H1 (cell line): ENCODE measurements around the gene FFAR2. TPM values are rescaled to one million over a fixed set of nuclear protein-coding genes. Genes with fewer than 3 reads are reported as not detected.

Source experiments
- CTCF ChIA-PET: fragments of 300-600 bp; sonication (Branson Sonifier 250); formaldehyde crosslinking; loops from one replicate; lab custom pipeline; 2021; ENCODE audit not compliant: partially characterized antibody; lab: Charles Lee
- POLR2A ChIA-PET: fragments of 300-600 bp; sonication (Branson Sonifier 250); formaldehyde crosslinking; loops from one replicate; lab custom pipeline; 2021; ENCODE audit warnings: inconsistent platforms; ENCODE audit not compliant: partially characterized antibody; lab: Charles Lee
- DNase-seq, 2 experiments: peaks; one replicate each; pipeline versions ENCODE4 v3.0.0 to v3.0.0-alpha.2; 2010 to 2022; ENCODE audit warnings: low spot score in 2 of 2, low read depth in 1 of 2, mixed read lengths in 1 of 2
- FAIRE-seq: peaks from 2 replicates; lab custom pipeline; 2011; peaks lifted over from hg19 to GRCh38; lab: Jason Lieb, UNC
- H2AFZ ChIP-seq: 2 replicates; pipeline ENCODE4 v1.8.1; 2012; ENCODE audit warnings: low read length, inconsistent platforms
- H2AK5ac ChIP-seq: 2 replicates; pipeline ENCODE4 v1.6.1; 2013; ENCODE audit warnings: low read depth, low read length
- H2BK120ac ChIP-seq: replicated peaks from 2 replicates; pipeline ENCODE3; 2013; ENCODE audit warnings: low read depth, low read length, inconsistent platforms
- H2BK12ac ChIP-seq: 2 replicates; pipeline ENCODE4 v1.6.1; 2013; ENCODE audit warnings: low read depth, low read length
- H2BK15ac ChIP-seq: 2 replicates; pipeline ENCODE4 v1.6.1; 2013; ENCODE audit warnings: low read length
- H2BK20ac ChIP-seq: 2 replicates; pipeline ENCODE4 v1.6.1; 2013; ENCODE audit warnings: low read length
- H2BK5ac ChIP-seq: 2 replicates; pipeline ENCODE4 v1.6.1; 2013; ENCODE audit warnings: low read depth, low read length
- H3K14ac ChIP-seq: 2 replicates; pipeline ENCODE4 v1.6.1; 2013; ENCODE audit warnings: inconsistent platforms; ENCODE audit not compliant: insufficient read length
- H3K18ac ChIP-seq: 2 replicates; pipeline ENCODE4 v1.6.1; 2013; ENCODE audit warnings: low read length; ENCODE audit errors: extremely low read depth
- H3K23ac ChIP-seq: 2 replicates; pipeline ENCODE4 v1.6.1; 2013; ENCODE audit warnings: inconsistent platforms; ENCODE audit not compliant: insufficient read length
- H3K23me2 ChIP-seq: 2 replicates; pipeline ENCODE4 v1.6.1; 2013; ENCODE audit warnings: low read depth, low read length
- H3K27ac ChIP-seq: 2 replicates; pipeline ENCODE4 v1.6.1; 2011; ENCODE audit warnings: low read depth, low read length, inconsistent platforms
- H3K27me3 ChIP-seq, 4 experiments: replicated peaks in 1 of 4; 1 replicate in 1 of 4; 2 replicates in 3 of 4; pipeline versions ENCODE4 v1.6.1 to v1.8.1; 2011 to 2013; ENCODE audit warnings: low read length in 3 of 4, mild to moderate bottlenecking in 3 of 4, inconsistent platforms in 2 of 4, mixed read lengths in 2 of 4, moderate library complexity in 1 of 4; ENCODE audit not compliant: control insufficient read depth in 3 of 4, insufficient read depth in 3 of 4; ENCODE audit errors: extremely low read depth in 1 of 4
- H3K36me3 ChIP-seq, 4 experiments: 2 replicates each; pipeline versions ENCODE4 v1.6.1 to v1.8.1; 2011 to 2013; ENCODE audit warnings: mild to moderate bottlenecking in 4 of 4, low read length in 3 of 4, moderate library complexity in 2 of 4, control low read depth in 1 of 4, inconsistent platforms in 1 of 4; ENCODE audit not compliant: insufficient read depth in 4 of 4, control insufficient read depth in 2 of 4
- H3K4ac ChIP-seq: replicated peaks from 2 replicates; pipeline ENCODE3; 2013; ENCODE audit warnings: low read length, low read depth, mixed read lengths, inconsistent platforms; ENCODE audit not compliant: insufficient read length
- H3K4me1 ChIP-seq, 4 experiments: replicated peaks in 1 of 4; 1 replicate in 1 of 4; 2 replicates in 3 of 4; pipeline versions ENCODE4 v1.6.1 to v1.8.1; 2011 to 2013; ENCODE audit warnings: low read length in 3 of 4, inconsistent platforms in 2 of 4, mixed read lengths in 1 of 4; ENCODE audit not compliant: insufficient read depth in 4 of 4, control insufficient read depth in 3 of 4
- H3K4me2 ChIP-seq, 2 experiments: 2 replicates each; pipeline versions ENCODE4 v1.6.1 to v1.8.1; 2011 to 2013; ENCODE audit warnings: low read depth in 2 of 2, low read length in 2 of 2, control low read depth in 1 of 2, inconsistent platforms in 1 of 2, mild to moderate bottlenecking in 1 of 2; ENCODE audit not compliant: insufficient read depth in 1 of 2
- H3K4me3 ChIP-seq, 4 experiments: fragments of 200-600, 300-600 bp in 1 of 4; sonication (generic), shearing (Covaris generic), sonication (Bioruptor Twin) in 1 of 4; 2 replicates each; pipeline versions ENCODE4 v1.5.1 to v1.8.1; 2011 to 2016; ENCODE audit warnings: low read length in 4 of 4, low read depth in 3 of 4, control low read depth in 2 of 4, inconsistent platforms in 2 of 4, mild to moderate bottlenecking in 2 of 4, mixed read lengths in 1 of 4, moderate library complexity in 1 of 4; ENCODE audit not compliant: insufficient read depth in 2 of 4; ENCODE audit errors: extremely low read depth in 1 of 4
- H3K56ac ChIP-seq: replicated peaks from 2 replicates; pipeline ENCODE3; 2013; ENCODE audit warnings: low read depth, mild to moderate bottlenecking, mixed read lengths, low read length, inconsistent platforms; ENCODE audit not compliant: insufficient read length
- H3K79me1 ChIP-seq: 2 replicates; pipeline ENCODE4 v1.6.1; 2013; ENCODE audit warnings: low read depth, low read length, control low read depth
- H3K79me2 ChIP-seq, 2 experiments: 2 replicates each; pipeline versions ENCODE4 v1.6.1 to v1.8.1; 2012 to 2013; ENCODE audit warnings: low read length in 2 of 2, mild to moderate bottlenecking in 2 of 2, inconsistent platforms in 1 of 2; ENCODE audit not compliant: insufficient read depth in 2 of 2, control insufficient read depth in 1 of 2
- H3K9ac ChIP-seq, 4 experiments: replicated peaks in 1 of 4; 1 replicate in 1 of 4; 2 replicates in 3 of 4; pipeline versions ENCODE4 v1.6.1 to v1.8.1; 2011 to 2013; ENCODE audit warnings: low read depth in 3 of 4, low read length in 3 of 4, control low read depth in 2 of 4, mild to moderate bottlenecking in 2 of 4, moderate library complexity in 2 of 4, inconsistent platforms in 1 of 4; ENCODE audit errors: extremely low read depth in 1 of 4
- H3K9me3 ChIP-seq, 2 experiments: 2 replicates each; pipeline versions ENCODE4 v1.6.1 to v1.8.1; 2012 to 2013; ENCODE audit warnings: mild to moderate bottlenecking in 2 of 2, moderate library complexity in 2 of 2, control low read depth in 1 of 2, inconsistent platforms in 1 of 2, low read depth in 1 of 2, low read length in 1 of 2, mixed read lengths in 1 of 2; ENCODE audit not compliant: insufficient read depth in 2 of 2
- H4K20me1 ChIP-seq, 2 experiments: replicated peaks in 1 of 2; 2 replicates each; pipeline versions ENCODE3 to v1.8.1; 2011 to 2013; ENCODE audit warnings: inconsistent platforms in 2 of 2, low read length in 2 of 2, mild to moderate bottlenecking in 1 of 2; ENCODE audit not compliant: insufficient read depth in 2 of 2, control insufficient read depth in 1 of 2
- H4K5ac ChIP-seq: 2 replicates; pipeline ENCODE4 v1.6.1; 2013; ENCODE audit warnings: low read length, low read depth, mixed read lengths, inconsistent platforms; ENCODE audit not compliant: insufficient read length
- H4K8ac ChIP-seq: 2 replicates; pipeline ENCODE4 v1.8.0; 2013; ENCODE audit warnings: mild to moderate bottlenecking, moderate library complexity, low read length, inconsistent platforms; ENCODE audit not compliant: insufficient read depth; ENCODE audit errors: extremely low read depth
- H4K91ac ChIP-seq: replicated peaks from 2 replicates; pipeline ENCODE3; 2013; ENCODE audit warnings: low read length, mixed read lengths, inconsistent platforms; ENCODE audit not compliant: insufficient read length
- ATF2 ChIP-seq: IDR thresholded peaks from 2 replicates; pipeline ENCODE4 v1.6.1; 2012; ENCODE audit warnings: low read length, inconsistent platforms
- POLR2A ChIP-seq, 2 experiments: IDR thresholded peaks; 1 replicate in 1 of 2; 2 replicates in 1 of 2; pipeline ENCODE4 v1.6.1; 2011; ENCODE audit warnings: low read depth in 2 of 2, low read length in 2 of 2, mild to moderate bottlenecking in 2 of 2; ENCODE audit errors: control extremely low read depth in 1 of 2
- SP2 ChIP-seq: IDR thresholded peaks from 2 replicates; pipeline ENCODE4 v1.6.1; 2012; ENCODE audit warnings: mild to moderate bottlenecking, low read length, inconsistent platforms
- SP4 ChIP-seq: IDR thresholded peaks from 2 replicates; pipeline ENCODE4 v1.6.1; 2012; ENCODE audit warnings: low read length, inconsistent platforms
- WGBS, 2 experiments: shearing (Covaris generic) in 1 of 2; methylation state at CpG; one replicate each; pipeline versions ENCODE4 v1.1.6 to v1.1.7; 2013 to 2015; ENCODE audit warnings: low lambda C conversion rate in 2 of 2, mixed read lengths in 2 of 2, inconsistent platforms in 1 of 2, low coverage in 1 of 2, missing lambda C conversion rate in 1 of 2; ENCODE audit not compliant: insufficient replicate concordance in 2 of 2, insufficient coverage in 1 of 2, insufficient read length in 1 of 2; ENCODE audit errors: extremely low coverage in 1 of 2, missing lambda C conversion rate in 1 of 2; 5-methylcytosine and 5-hydroxymethylcytosine counted together
- polyA plus RNA-seq, 7 experiments: library from polyadenylated mRNA; depleted of rRNA in 3 of 7; stranded (reverse) in 5 of 7; unstranded in 2 of 7; fragments of >200 nt in 5 of 7; fragments of 200-250 nt in 2 of 7; gene quantifications; 1 replicate in 5 of 7; 2 replicates in 1 of 7; 4 replicates in 1 of 7; pipeline versions ENCODE4 v1.2.1 to v1.2.3, GENCODE V29; 2011 to 2013; ENCODE audit warnings: missing spikeins in 2 of 7, mixed read lengths in 2 of 7
- total RNA-seq: library from RNA; stranded (reverse); fragmentation: NEBNext Ultra II Directional; extraction: Animal tissue kit (Norgen Biotek cat#: 25700); gene quantifications from 2 replicates; pipeline ENCODE4 v1.2.1, GENCODE V29; 2021

The FFAR2 gene
- total and polyA plus RNA-seq, 2 of the 8 experiments (the other 6 are each of a cell fraction or from before 2014, with no cell fraction given), result not detected

DNA sequence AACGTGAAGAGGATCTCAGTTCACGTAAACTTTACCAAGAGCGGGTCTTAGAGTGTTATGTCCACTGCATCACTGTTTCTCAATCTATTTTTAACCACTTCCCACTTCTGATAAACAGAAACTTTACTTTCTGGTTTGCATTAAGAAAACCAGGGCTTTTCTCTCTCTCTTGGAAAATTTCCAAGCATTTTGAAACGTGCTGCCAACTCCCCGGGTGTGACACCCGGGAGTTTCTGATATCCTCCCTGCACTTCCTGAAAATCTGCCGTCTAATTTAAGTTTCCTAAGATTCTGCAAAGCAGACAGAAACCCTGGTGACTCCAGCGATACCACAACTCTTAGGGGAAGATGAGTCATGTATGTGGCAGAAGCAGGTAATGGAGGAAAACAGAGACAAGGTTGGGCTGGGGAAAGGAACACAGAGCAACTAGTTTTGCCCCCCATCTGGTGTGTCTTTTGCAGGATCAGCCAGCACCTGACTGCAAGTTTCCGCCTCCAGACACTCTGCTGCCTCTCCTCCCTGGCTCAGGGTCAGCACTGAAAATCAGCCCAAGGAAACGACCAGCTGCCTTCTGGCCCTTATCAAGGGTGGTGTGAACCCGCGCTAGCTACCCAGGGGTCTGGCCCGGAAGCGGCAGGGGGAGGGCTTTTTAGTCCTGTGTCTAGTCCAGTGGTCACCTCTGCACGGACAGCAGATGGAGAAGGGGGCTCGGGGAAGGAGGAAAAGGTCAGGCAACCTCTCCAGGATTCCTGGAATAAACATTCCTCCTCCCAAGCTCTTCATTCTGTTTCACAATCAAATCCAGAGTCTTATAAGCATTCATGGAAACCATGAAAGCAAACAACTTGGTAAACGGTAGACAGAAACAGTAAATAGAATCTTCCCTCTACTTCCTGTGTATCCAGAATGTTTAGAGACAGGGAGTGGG lies 11.3 kb upstream of the FFAR2 start:
- no peak overlapping the region for H4K5ac ChIP-seq
- H3K36me3 ChIP-seq, result no peaks in the 10 kb centered on the region
- H2AFZ ChIP-seq, result 0 out of 2 replicates have a peak overlapping the region, but pooled peaks have one; percentile 21
- H2BK120ac ChIP-seq, result no peak overlapping the region
- no peaks in the 10 kb centered on the region for H3K9me3 ChIP-seq
- H3K14ac ChIP-seq, result no peak overlapping the region
- 84% methylated on average over 17 of the region's 17 CpGs; no CpG with 5 or more reads in 1 of the 2 experiments for WGBS, 2 experiments
- no peak for FAIRE-seq
- POLR2A ChIA-PET, result no interaction called here
- no peak overlapping the region for H2BK20ac ChIP-seq
- no peaks in the 10 kb centered on the region for H3K23me2 ChIP-seq
- TF ChIP-seq SP2 (no peak), ATF2 (no peak), POLR2A (IDR thresholded peaks at IDR 0.05; ENCODE audit: control extremely low read depth in 1 of 2, low read depth in 2 of 2, low read length in 2 of 2) (no peak), SP4 (no peak)
- H3K79me1 ChIP-seq, result no peaks in the 10 kb centered on the region
- no peak overlapping the region for H3K27ac ChIP-seq
- no peaks in the 10 kb centered on the region for H4K20me1 ChIP-seq
- H3K79me2 ChIP-seq, result no peaks in the 10 kb centered on the region
- no peak overlapping the region for H3K23ac ChIP-seq
- H2AK5ac ChIP-seq, result no peak overlapping the region
- H3K4me3 ChIP-seq, result no peak overlapping the region
- H2BK12ac ChIP-seq, result 0 out of 2 replicates have a peak overlapping the region, but pooled peaks have one; percentile 35
- no peak overlapping the region for H3K9ac ChIP-seq
- H2BK5ac ChIP-seq, result no peak overlapping the region
- no peak overlapping the region for H3K18ac ChIP-seq
- no peak overlapping the region for H2BK15ac ChIP-seq
- CTCF ChIA-PET, result no interaction called here
- no peaks in the 10 kb centered on the region for H3K4me1 ChIP-seq
- H3K27me3 ChIP-seq, result no peaks in the 10 kb centered on the region
- no peak overlapping the region for H4K91ac ChIP-seq
- H3K4ac ChIP-seq, result no peak overlapping the region
- H4K8ac ChIP-seq, result peak overlapping the region; percentile 43; the same call in 1 of the 2 replicates
- H3K56ac ChIP-seq, result no peak overlapping the region
- no peak for DNase-seq
- no peak overlapping the region for H3K4me2 ChIP-seq
